HCT116 (cell line): ENCODE data around the gene NEK1. TPM values are rescaled to one million over a fixed set of nuclear protein-coding genes. Genes with fewer than 3 reads are reported as not detected.

ENCODE experiments used
- ATAC-seq: fragments of 200-7000 bp; cut with Tn5 transposase; 2 replicates; pipeline ENCODE4 v1.9.1; 2020; ENCODE audit warnings: mild to moderate bottlenecking, moderate library complexity
- BruUV-seq: library from RNA; stranded (reverse); fragments of 400-500 nt; replicated peaks from 2 replicates; lab custom pipeline; 2021; lab: Mats Ljungman, UMichigan
- CTCF ChIA-PET: fragments of 300-600 bp; sonication (Branson Sonifier 250); formaldehyde crosslinking; loops from one replicate; lab custom pipeline; 2021; ENCODE audit warnings: antibody characterized with exemption; lab: Charles Lee
- POLR2A ChIA-PET: fragments of 300-600, 350-600 bp; sonication (Branson Sonifier 250); formaldehyde crosslinking; loops from one replicate; lab custom pipeline; 2021; ENCODE audit warnings: antibody characterized with exemption; lab: Charles Lee
- RAD21 ChIA-PET, 2 experiments: fragments of 300-600 bp; sonication (Branson Sonifier 250); formaldehyde crosslinking; loops; one replicate each; lab custom pipeline; 2023; ENCODE audit warnings: low total read pairs in 2 of 2; ENCODE audit not compliant: uncharacterized antibody in 2 of 2, unreplicated experiment in 2 of 2, low non-redundant PET in 1 of 2; lab: Charles Lee
- DNase-seq: peaks from one replicate; pipeline ENCODE4 v3.0.0-alpha.2; 2010; ENCODE audit warnings: low read depth, low spot score
- H2AFZ ChIP-seq: fragments of 200-600 bp; shearing (Covaris generic), sonication (generic); 2 replicates; pipeline ENCODE4 v1.6.1; 2017; ENCODE audit warnings: low read depth, mixed run types, mixed read lengths, antibody characterized with exemption, low read length; ENCODE audit not compliant: poor library complexity, severe bottlenecking
- H3K27ac ChIP-seq: 2 replicates; pipeline ENCODE4 v1.5.1; 2012; ENCODE audit warnings: low read depth, low read length
- H3K27me3 ChIP-seq: fragments of 200-600 bp; sonication (generic); 2 replicates; pipeline ENCODE4 v1.6.1; 2016; ENCODE audit warnings: mixed run types, low read length, mixed read lengths; ENCODE audit not compliant: insufficient read depth
- H3K36me3 ChIP-seq, 2 experiments: fragments of 200-500 bp in 1 of 2; fragments of 200-600 bp in 1 of 2; sonication (Bioruptor generic) in 1 of 2; sonication (generic) in 1 of 2; 2 replicates each; pipeline versions ENCODE4 v1.5.1 to v1.6.1; 2014 to 2016; ENCODE audit warnings: low read length in 2 of 2, inconsistent platforms in 1 of 2, mixed read lengths in 1 of 2, mixed run types in 1 of 2; ENCODE audit not compliant: insufficient read depth in 2 of 2, control insufficient read depth in 1 of 2
- H3K4me1 ChIP-seq, 2 experiments: fragments of 200-600 bp in 1 of 2; sonication (generic) in 1 of 2; 2 replicates each; pipeline versions ENCODE4 v1.5.1 to v1.6.1; 2012 to 2017; ENCODE audit warnings: low read length in 2 of 2, inconsistent platforms in 1 of 2, mild to moderate bottlenecking in 1 of 2, mixed read lengths in 1 of 2, mixed run types in 1 of 2, moderate library complexity in 1 of 2; ENCODE audit not compliant: insufficient read depth in 2 of 2, control insufficient read depth in 1 of 2
- H3K4me2 ChIP-seq: fragments of 200-600 bp; sonication (generic); 2 replicates; pipeline ENCODE4 v1.6.1; 2017; ENCODE audit warnings: mixed run types, low read length, mixed read lengths
- H3K4me3 ChIP-seq, 2 experiments: fragments of 200-600 bp in 1 of 2; sonication (generic) in 1 of 2; replicated peaks in 1 of 2; 2 replicates each; pipeline ENCODE4 v1.5.1; 2011 to 2016; ENCODE audit warnings: low read length in 2 of 2, control low read depth in 1 of 2, low read depth in 1 of 2, mild to moderate bottlenecking in 1 of 2, mixed read lengths in 1 of 2, mixed run types in 1 of 2
- H3K79me2 ChIP-seq: fragments of 200-600 bp; sonication (generic); 2 replicates; pipeline ENCODE4 v1.6.1; 2017; ENCODE audit warnings: mild to moderate bottlenecking, mixed run types, low read length, moderate library complexity, mixed read lengths; ENCODE audit not compliant: insufficient read depth
- H3K9ac ChIP-seq: fragments of 200-600 bp; sonication (generic); 2 replicates; pipeline ENCODE4 v1.6.1; 2016; ENCODE audit warnings: low read length, mixed read lengths
- H3K9me2 ChIP-seq: fragments of 200-600 bp; sonication (generic), shearing (Covaris generic); 2 replicates; pipeline ENCODE4 v1.6.1; 2017; ENCODE audit warnings: mixed run types, mild to moderate bottlenecking, moderate library complexity; ENCODE audit not compliant: insufficient read depth
- H3K9me3 ChIP-seq, 2 experiments: fragments of 200-500 bp in 1 of 2; fragments of 200-600 bp in 1 of 2; sonication (Bioruptor generic) in 1 of 2; sonication (generic) in 1 of 2; 2 replicates each; pipeline ENCODE4 v1.6.1; 2014 to 2017; ENCODE audit warnings: low read length in 2 of 2, mixed read lengths in 2 of 2, inconsistent platforms in 1 of 2, low read depth in 1 of 2, mild to moderate bottlenecking in 1 of 2, mixed run types in 1 of 2, moderate library complexity in 1 of 2; ENCODE audit not compliant: control insufficient read depth in 1 of 2, insufficient read depth in 1 of 2
- H4K20me1 ChIP-seq: fragments of 200-600 bp; sonication (generic), shearing (Covaris generic); 2 replicates; pipeline ENCODE4 v1.6.1; 2017; ENCODE audit warnings: mixed run types, mild to moderate bottlenecking, moderate library complexity; ENCODE audit not compliant: insufficient read depth
- ATF3 ChIP-seq: IDR thresholded peaks from 2 replicates; pipeline ENCODE4 v1.6.1; 2012
- CBX3 ChIP-seq: IDR thresholded peaks from 2 replicates; pipeline ENCODE4 v1.6.1; 2012; ENCODE audit warnings: low read depth
- CEBPB ChIP-seq: IDR thresholded peaks from 2 replicates; pipeline ENCODE4 v1.6.1; 2012; ENCODE audit warnings: low read depth
- EGR1 ChIP-seq: IDR thresholded peaks from 2 replicates; pipeline ENCODE4 v1.6.1; 2012; ENCODE audit warnings: low read depth
- FOSL1 ChIP-seq: IDR thresholded peaks from 2 replicates; pipeline ENCODE4 v1.6.1; 2012; ENCODE audit warnings: low read depth
- JUND ChIP-seq: IDR thresholded peaks from 2 replicates; pipeline ENCODE4 v1.6.1; 2012
- MAX ChIP-seq: IDR thresholded peaks from 2 replicates; pipeline ENCODE4 v1.6.1; 2012
- POLR2AphosphoS5 ChIP-seq: IDR thresholded peaks from 2 replicates; pipeline ENCODE4 v1.6.1; 2011; ENCODE audit warnings: mild to moderate bottlenecking, low read depth, low read length, moderate library complexity
- RAD21 ChIP-seq: IDR thresholded peaks from 2 replicates; pipeline ENCODE4 v1.6.1; 2012; ENCODE audit warnings: low read depth, mild to moderate bottlenecking
- SP1 ChIP-seq: IDR thresholded peaks from 2 replicates; pipeline ENCODE4 v1.6.1; 2012; ENCODE audit warnings: low read depth
- ZFX ChIP-seq: fragments of 450-650 bp; IDR thresholded peaks from 2 replicates; pipeline ENCODE4 v1.6.1; 2017
- intact Hi-C: fragments of 100-400 bp; cut with micrococcal nuclease; formaldehyde crosslinking; loops from 2 replicates; pipeline ENCODE4 v1.10.0; 2022
- total RNA-seq: library from RNA; stranded (reverse); gene quantifications from one replicate; pipeline ENCODE4 v1.2.1, GENCODE V29; 2021; ENCODE audit not compliant: unreplicated experiment

NEK1 gene
- total RNA-seq, 1 experiment from 2014 or later = 13.3 TPM

GRCh38 chr4:169604131-169604900 lies 8.1 kb downstream of the NEK1 start:
- H3K27me3 ChIP-seq = no peaks in the 10 kb centered on the region
- H3K27ac ChIP-seq = no peak overlapping the region; the same call in 1 of the 2 replicates
- RAD21 ChIA-PET = no interaction called here
- H4K20me1 ChIP-seq = no peaks in the 10 kb centered on the region
- POLR2A ChIA-PET = no interaction called here
- H3K9me2 ChIP-seq = no peaks in the 10 kb centered on the region
- H3K36me3 ChIP-seq = peaks cover 6 to 8% of the 10 kb centered on the region in 2 experiments; a peak in 2 of 4 replicates
- 0 out of 2 replicates have a peak overlapping the region, but pooled peaks have one; percentile 2 for H3K9ac ChIP-seq
- intact Hi-C loops = no loop called here
- ATAC-seq (peak; percentile 86), DNase-seq (no peak)
- H3K4me1 ChIP-seq = peaks cover 7 to 13% of the 10 kb centered on the region in 2 experiments; a peak in 3 of 4 replicates
- TF ChIP-seq CBX3 (peak; percentile 55; the same call in 1 of the 2 replicates), CEBPB (0 out of 2 replicates have a peak, but pooled peaks have one; percentile 38), SP1 (peak; percentile 17; the same call in 1 of the 2 replicates), MAX (no peak), JUND (peak; percentile 57), EGR1 (no peak), RAD21 (no peak), POLR2AphosphoS5 (no peak), ZFX (no peak), ATF3 (0 out of 2 replicates have a peak, but pooled peaks have one; percentile 12), FOSL1 (peak; percentile 65; the same call in 1 of the 2 replicates)
- H3K79me2 ChIP-seq = peaks cover 12% of the 10 kb centered on the region
- H2AFZ ChIP-seq = no peak overlapping the region
- no peak overlapping the region for H3K4me3 ChIP-seq
- peak overlapping the region; percentile 26; the same call in 1 of the 2 replicates for H3K4me2 ChIP-seq
- CTCF ChIA-PET = no interaction called here
- no TSS peak for BruUV-seq
- no peaks in the 10 kb centered on the region for H3K9me3 ChIP-seq
